Measurements from ENCODE around the gene CBX7.

CBX7 gene

DNA sequence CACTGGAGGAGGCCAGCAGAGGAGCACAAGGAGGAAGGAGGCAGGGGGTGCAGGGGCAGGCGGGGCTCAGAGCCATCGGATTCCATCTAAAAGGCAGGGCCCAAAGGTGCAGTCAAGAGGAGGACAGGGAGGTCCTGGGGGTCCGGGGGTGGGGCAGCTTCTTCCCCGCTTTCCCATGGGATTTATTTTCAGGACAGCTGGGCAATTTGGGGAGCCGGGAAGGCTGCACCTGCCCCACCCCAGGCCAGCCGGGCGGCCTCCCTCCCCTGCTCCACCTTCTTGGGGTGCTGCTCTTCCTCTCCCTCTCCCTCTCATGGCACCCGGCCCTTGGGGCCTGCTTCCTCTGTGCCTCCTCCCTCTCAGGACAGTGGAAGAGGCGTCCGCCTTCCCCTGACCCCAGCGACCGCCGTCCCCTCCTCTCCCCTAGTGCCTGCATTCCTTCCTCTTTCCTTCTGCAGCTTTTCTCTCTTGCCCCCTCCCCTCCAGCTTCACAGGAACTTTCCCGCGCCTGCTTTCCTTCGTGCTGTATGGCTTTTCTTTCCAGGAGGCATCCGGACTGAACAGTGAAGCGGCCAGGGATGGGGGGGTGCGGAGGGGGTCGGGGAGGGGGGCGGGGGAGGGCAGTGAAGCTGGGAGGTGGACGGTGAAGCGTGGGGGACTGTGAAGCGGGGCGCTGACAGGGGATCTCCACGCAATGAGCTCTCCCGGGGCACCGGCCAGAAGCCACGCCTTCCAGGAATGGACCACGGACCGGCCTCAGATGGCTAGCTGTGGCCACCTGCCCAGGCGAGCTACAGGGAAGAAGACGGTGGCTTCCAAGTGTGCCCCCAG lies 28.5 kb downstream of the CBX7 start:
- no peaks in the 10 kb centered on the region for H3K9me3 ChIP-seq (ENCODE audit: control insufficient read depth, low read length)
- no peak overlapping the region for H3K4me3 ChIP-seq (ENCODE audit: low read depth, low read length)
- TF ChIP-seq, protein P1, sequence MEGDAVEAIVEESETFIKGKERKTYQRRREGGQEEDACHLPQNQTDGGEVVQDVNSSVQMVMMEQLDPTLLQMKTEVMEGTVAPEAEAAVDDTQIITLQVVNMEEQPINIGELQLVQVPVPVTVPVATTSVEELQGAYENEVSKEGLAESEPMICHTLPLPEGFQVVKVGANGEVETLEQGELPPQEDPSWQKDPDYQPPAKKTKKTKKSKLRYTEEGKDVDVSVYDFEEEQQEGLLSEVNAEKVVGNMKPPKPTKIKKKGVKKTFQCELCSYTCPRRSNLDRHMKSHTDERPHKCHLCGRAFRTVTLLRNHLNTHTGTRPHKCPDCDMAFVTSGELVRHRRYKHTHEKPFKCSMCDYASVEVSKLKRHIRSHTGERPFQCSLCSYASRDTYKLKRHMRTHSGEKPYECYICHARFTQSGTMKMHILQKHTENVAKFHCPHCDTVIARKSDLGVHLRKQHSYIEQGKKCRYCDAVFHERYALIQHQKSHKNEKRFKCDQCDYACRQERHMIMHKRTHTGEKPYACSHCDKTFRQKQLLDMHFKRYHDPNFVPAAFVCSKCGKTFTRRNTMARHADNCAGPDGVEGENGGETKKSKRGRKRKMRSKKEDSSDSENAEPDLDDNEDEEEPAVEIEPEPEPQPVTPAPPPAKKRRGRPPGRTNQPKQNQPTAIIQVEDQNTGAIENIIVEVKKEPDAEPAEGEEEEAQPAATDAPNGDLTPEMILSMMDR (IDR thresholded peaks at IDR 0.05) = no peak

DNA sequence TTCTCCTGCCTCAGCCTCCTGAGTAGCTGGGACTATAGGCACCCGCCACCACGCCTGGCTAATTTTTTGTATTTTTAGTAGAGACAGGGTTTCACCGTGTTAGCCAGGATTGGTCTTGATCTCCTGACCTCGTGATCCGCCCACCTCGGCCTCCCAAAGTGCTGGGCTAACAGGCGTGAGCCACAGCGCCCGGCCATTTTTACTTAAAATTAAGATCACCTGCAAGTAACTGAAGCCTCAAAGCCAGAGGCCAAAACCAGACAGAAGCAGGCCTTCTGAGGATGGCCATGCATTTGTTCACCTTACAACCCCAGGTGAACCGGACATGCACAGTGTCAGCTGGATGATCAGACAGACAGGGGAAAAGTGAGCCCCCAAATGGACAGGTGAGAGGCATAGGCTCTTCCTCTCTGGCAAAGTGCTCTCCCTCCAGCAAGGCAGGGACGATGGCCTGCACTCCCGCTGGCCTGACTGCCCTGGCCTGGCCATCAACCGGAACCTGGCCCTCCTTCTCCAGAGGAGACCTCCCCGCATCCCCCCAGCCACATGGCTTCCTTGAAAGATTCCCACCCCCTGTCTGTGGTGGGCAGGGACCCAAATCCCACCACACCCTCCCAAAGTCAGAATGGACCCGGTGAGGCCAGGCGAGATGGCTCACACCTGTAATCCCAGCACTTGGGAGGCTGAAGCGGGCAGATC lies 29.6 kb downstream of the CBX7 start:
- Histone ChIP-seq H3K4me3 (ENCODE audit: low read depth, low read length) (no peak overlapping the region), H3K27ac (no peak overlapping the region), H3K9ac (no peak overlapping the region), H3K4me2 (ENCODE audit: low read length) (no peak overlapping the region), H2AFZ (no peak overlapping the region), H3K9me3 (ENCODE audit: control insufficient read depth, low read length) (no peaks in the 10 kb centered on the region), H3K79me2 (no peaks in the 10 kb centered on the region), H3K27me3 (ENCODE audit: control insufficient read depth, insufficient read depth, low read length) (no peaks in the 10 kb centered on the region), H3K36me3 (ENCODE audit: control insufficient read depth, insufficient read depth, low read length) (no peaks in the 10 kb centered on the region), H3K4me1 (no peaks in the 10 kb centered on the region)
- TF ChIP-seq, protein P1 (IDR thresholded peaks at IDR 0.05) = no peak

More for the DNA sequence above, 28.5 kb downstream of the CBX7 start:
- no peaks in the 10 kb centered on the region for H3K27me3 ChIP-seq (ENCODE audit: control insufficient read depth, insufficient read depth, low read length)
- H3K79me2 ChIP-seq = no peaks in the 10 kb centered on the region
- H3K4me2 ChIP-seq (ENCODE audit: low read length) = no peak overlapping the region
- no peaks in the 10 kb centered on the region for H3K4me1 ChIP-seq
- H3K36me3 ChIP-seq (ENCODE audit: control insufficient read depth, insufficient read depth, low read length) = no peaks in the 10 kb centered on the region
- no peak overlapping the region for H2AFZ ChIP-seq
- no peak overlapping the region for H3K9ac ChIP-seq
- H3K27ac ChIP-seq = no peak overlapping the region

DNA sequence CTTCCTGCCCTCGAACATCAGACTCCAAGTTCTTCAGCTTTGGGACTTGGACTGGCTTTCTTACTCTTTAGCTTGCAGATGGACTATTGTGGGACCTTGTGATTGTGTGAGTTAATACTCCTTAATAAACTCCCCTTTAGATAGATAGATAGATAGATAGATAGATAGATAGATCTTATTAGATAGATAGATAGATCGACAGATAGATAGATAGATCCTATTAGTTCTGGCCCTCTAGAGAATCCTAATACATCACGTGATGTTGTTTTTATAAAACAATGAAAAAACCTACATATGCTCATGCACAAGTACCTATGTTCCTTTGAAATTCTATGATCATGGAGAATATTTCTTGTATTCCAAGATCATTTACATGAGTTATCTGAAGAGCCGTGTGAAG lies 31.5 kb downstream of the CBX7 start:
- Histone ChIP-seq H3K79me2 (no peaks in the 10 kb centered on the region), H3K4me2 (ENCODE audit: low read length) (no peak overlapping the region), H3K27me3 (ENCODE audit: control insufficient read depth, insufficient read depth, low read length) (no peaks in the 10 kb centered on the region), H2AFZ (no peak overlapping the region), H3K27ac (no peak overlapping the region), H3K9ac (no peak overlapping the region), H3K9me3 (ENCODE audit: control insufficient read depth, low read length) (no peaks in the 10 kb centered on the region), H3K4me1 (no peaks in the 10 kb centered on the region), H3K4me3 (ENCODE audit: low read depth, low read length) (no peak overlapping the region), H3K36me3 (ENCODE audit: control insufficient read depth, insufficient read depth, low read length) (no peaks in the 10 kb centered on the region)
- TF ChIP-seq, protein P1 (IDR thresholded peaks at IDR 0.05) = no peak

DNA sequence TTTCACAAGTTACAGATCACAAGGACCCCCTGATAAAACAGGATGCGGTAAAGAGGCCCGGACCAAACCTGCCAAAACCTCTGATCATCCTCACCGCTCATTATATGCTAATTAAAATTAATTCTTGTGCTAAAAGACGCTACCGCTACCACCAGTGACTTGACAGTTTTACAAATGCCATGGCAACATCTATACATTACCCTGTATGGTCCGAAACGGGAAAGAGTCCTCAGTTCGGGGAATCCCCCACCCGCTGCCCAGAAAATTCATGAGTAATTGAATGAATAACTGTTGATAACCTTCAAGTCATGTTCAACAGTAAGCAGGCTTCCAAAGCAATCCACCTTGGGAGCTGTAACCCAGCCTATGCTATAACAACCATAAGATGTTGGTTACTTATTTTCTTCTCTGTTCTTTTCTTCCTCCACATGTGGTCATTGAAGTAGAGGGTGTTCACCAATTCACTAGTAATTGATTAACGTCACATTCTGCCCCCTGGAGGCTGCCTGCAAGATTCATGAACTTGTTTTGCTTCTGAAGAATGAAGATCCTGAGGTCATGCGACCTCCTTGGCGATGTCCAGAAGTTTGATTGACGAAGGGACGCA lies 34.8 kb downstream of the CBX7 start:
- TF ChIP-seq, protein P1 (IDR thresholded peaks at IDR 0.05) = no peak
- Histone ChIP-seq H3K4me2 (ENCODE audit: low read length) (no peak overlapping the region), H3K27ac (no peak overlapping the region), H3K36me3 (ENCODE audit: control insufficient read depth, insufficient read depth, low read length) (no peaks in the 10 kb centered on the region), H3K27me3 (ENCODE audit: control insufficient read depth, insufficient read depth, low read length) (no peaks in the 10 kb centered on the region), H2AFZ (no peak overlapping the region), H3K4me1 (no peaks in the 10 kb centered on the region), H3K79me2 (no peaks in the 10 kb centered on the region), H3K4me3 (ENCODE audit: low read depth, low read length) (no peak overlapping the region), H3K9me3 (ENCODE audit: control insufficient read depth, low read length) (no peaks in the 10 kb centered on the region), H3K9ac (no peak overlapping the region)
